Naive thymus-derived CD4-positive, alpha-beta T cell (primary cell): Measurements from ENCODE around the gene MB. TPM values are rescaled to one million over a fixed set of nuclear protein-coding genes. Genes with fewer than 3 reads are reported as not detected.

ENCODE experiments used
- ATAC-seq: fragments of 150-1000 bp; cut with Tn5 transposase; 2 replicates; pipeline ENCODE4 v1.10.0; 2021; ENCODE audit warnings: mild to moderate bottlenecking, moderate library complexity
- CTCF ChIA-PET: fragments of 350-600 bp; sonication (Branson Sonifier 250); formaldehyde crosslinking; loops from one replicate; lab custom pipeline; 2021; ENCODE audit warnings: antibody characterized with exemption; lab: Charles Lee
- POLR2A ChIA-PET: fragments of 350-600 bp; sonication (Branson Sonifier 250); formaldehyde crosslinking; loops from one replicate; lab custom pipeline; 2021; ENCODE audit warnings: antibody characterized with exemption, inconsistent platforms; lab: Charles Lee
- DNase-seq, 9 donors: peaks; one replicate each; pipeline versions ENCODE4 v3.0.0 to v3.0.0-alpha.2; 2020 to 2022; ENCODE audit warnings: mixed read lengths in 1 of 9
- H3K27ac ChIP-seq: one replicate; pipeline ENCODE4 v1.7.0; 2013; ENCODE audit warnings: mild to moderate bottlenecking, low read depth, low read length, moderate library complexity
- H3K27me3 ChIP-seq, 2 donors: one replicate each; pipeline ENCODE4 v1.7.0; 2013; ENCODE audit warnings: low read length in 2 of 2, mild to moderate bottlenecking in 2 of 2, moderate library complexity in 2 of 2; ENCODE audit not compliant: control insufficient read depth in 2 of 2, insufficient read depth in 2 of 2
- H3K36me3 ChIP-seq, 3 experiments: 1 replicate in 2 of 3; 2 replicates in 1 of 3; pipeline ENCODE4 v1.7.0; 2013; ENCODE audit warnings: low read length in 3 of 3, mild to moderate bottlenecking in 3 of 3, moderate library complexity in 1 of 3; ENCODE audit not compliant: insufficient read depth in 3 of 3, control insufficient read depth in 2 of 3
- H3K4me1 ChIP-seq, 2 donors: one replicate each; pipeline ENCODE4 v1.7.0; 2013; ENCODE audit warnings: low read length in 2 of 2, mild to moderate bottlenecking in 2 of 2, moderate library complexity in 1 of 2; ENCODE audit not compliant: control insufficient read depth in 2 of 2, insufficient read depth in 2 of 2
- H3K4me3 ChIP-seq: 2 replicates; pipeline ENCODE4 v1.7.0; 2013; ENCODE audit warnings: mild to moderate bottlenecking, low read length
- H3K9me3 ChIP-seq, 3 experiments: 1 replicate in 2 of 3; 2 replicates in 1 of 3; pipeline ENCODE4 v1.7.0; 2013; ENCODE audit warnings: low read length in 3 of 3; ENCODE audit not compliant: control insufficient read depth in 2 of 3
- H3K27ac Mint-ChIP-seq, 9 donors: one replicate each; pipeline ENCODE4 v1.8.0; 2020 to 2022; ENCODE audit warnings: mixed read lengths in 9 of 9, mild to moderate bottlenecking in 8 of 9, moderate library complexity in 5 of 9, inconsistent platforms in 2 of 9
- H3K27me3 Mint-ChIP-seq, 5 donors: one replicate each; pipeline ENCODE4 v1.8.0; 2021 to 2022; ENCODE audit warnings: mixed read lengths in 5 of 5, mild to moderate bottlenecking in 1 of 5
- H3K36me3 Mint-ChIP-seq, 5 donors: one replicate each; pipeline ENCODE4 v1.8.0; 2020 to 2022; ENCODE audit warnings: mixed read lengths in 5 of 5, mild to moderate bottlenecking in 3 of 5, inconsistent platforms in 1 of 5
- H3K4me1 Mint-ChIP-seq, 7 donors: one replicate each; pipeline ENCODE4 v1.8.0; 2020 to 2022; ENCODE audit warnings: mixed read lengths in 7 of 7, mild to moderate bottlenecking in 3 of 7, inconsistent platforms in 1 of 7
- H3K4me3 Mint-ChIP-seq, 10 donors: one replicate each; pipeline ENCODE4 v1.8.0; 2020 to 2022; ENCODE audit warnings: mild to moderate bottlenecking in 10 of 10, mixed read lengths in 10 of 10, moderate library complexity in 6 of 10, inconsistent platforms in 2 of 10
- H3K9me3 Mint-ChIP-seq, 11 donors: one replicate each; pipeline ENCODE4 v1.8.0; 2020 to 2022; ENCODE audit warnings: mixed read lengths in 11 of 11, mild to moderate bottlenecking in 4 of 11, inconsistent platforms in 1 of 11, moderate library complexity in 1 of 11
- intact Hi-C, 2 donors: fragments of 100-400 bp; cut with micrococcal nuclease; formaldehyde crosslinking; loops; one replicate each; pipeline ENCODE4 v1.15.1; 2023
- polyA plus RNA-seq, 2 donors: library from polyadenylated mRNA; unstranded; fragments of 300-500 nt; fragmentation: Illumina TruSeq; gene quantifications; one replicate each; pipeline ENCODE4 v1.2.3, GENCODE V29; 2021
- total RNA-seq, 6 experiments: library from RNA in 5 of 6; stranded (reverse) in 5 of 6; gene quantifications; 1 replicate in 5 of 6; 2 replicates in 1 of 6; pipeline ENCODE4 v1.2.3 and lab custom pipeline; 2021 to 2026

Gene MB
- total and polyA plus RNA-seq, 7 experiments from 2014 or later = 0.60 TPM; not detected in 6

GRCh38 chr22:35642305-35642741 lies 25.2 kb upstream of the MB start:
- ATAC-seq = no peak

GRCh38 chr22:35641494-35642120 lies 24.5 kb upstream of the MB start:
- intact Hi-C loops = no loop called here

More at GRCh38 chr22:35642305-35642741, 25.2 kb upstream of the MB start:
- Histone ChIP-seq H3K36me3 (no peaks in the 10 kb centered on the region), H3K27ac (no peak overlapping the region), H3K27me3 (no peaks in the 10 kb centered on the region), H3K4me1 (peaks cover 8 to 9% of the 10 kb centered on the region in 2 donors), H3K4me3 (no peak overlapping the region), H3K9me3 (no peaks in the 10 kb centered on the region)
- H3K9me3 Mint-ChIP-seq = no peaks in the 10 kb centered on the region
- DNase-seq = peak in 1 of 9 donors; percentile 4
- peaks cover 0 to 2% (median 0%) of the 10 kb centered on the region in 5 donors for H3K27me3 Mint-ChIP-seq
- H3K27ac Mint-ChIP-seq = no peak overlapping the region
- peaks cover 4 to 10% (median 9%) of the 10 kb centered on the region in 7 donors for H3K4me1 Mint-ChIP-seq
- H3K36me3 Mint-ChIP-seq = no peaks in the 10 kb centered on the region
- no peak overlapping the region for H3K4me3 Mint-ChIP-seq
- intact Hi-C loops = no loop called here
- ChIA-PET POLR2A (no interaction called here), CTCF (no interaction called here)

GRCh38 chr22:35638410-35638809 lies 21.3 kb upstream of the MB start:
- Histone ChIP-seq H3K36me3 (no peaks in the 10 kb centered on the region), H3K27me3 (no peaks in the 10 kb centered on the region), H3K27ac (no peak overlapping the region), H3K9me3 (no peaks in the 10 kb centered on the region), H3K4me3 (no peak overlapping the region), H3K4me1 (no peaks in the 10 kb centered on the region)
- DNase-seq = no peak
- intact Hi-C loops = no loop called here
- peaks cover 3 to 10% (median 10%) of the 10 kb centered on the region in 7 donors for H3K4me1 Mint-ChIP-seq
- H3K9me3 Mint-ChIP-seq = peaks cover 0 to 2% (median 0%) of the 10 kb centered on the region in 11 donors
- POLR2A ChIA-PET = no interaction called here
- peaks cover 0 to 7% (median 0%) of the 10 kb centered on the region in 5 donors for H3K27me3 Mint-ChIP-seq
- H3K4me3 Mint-ChIP-seq = no peak overlapping the region
- H3K27ac Mint-ChIP-seq = no peak overlapping the region
- no peak for ATAC-seq
- no peaks in the 10 kb centered on the region for H3K36me3 Mint-ChIP-seq
- CTCF ChIA-PET = no interaction called here

More at GRCh38 chr22:35641494-35642120, 24.5 kb upstream of the MB start:
- Histone ChIP-seq H3K36me3 (no peaks in the 10 kb centered on the region), H3K9me3 (no peaks in the 10 kb centered on the region), H3K4me1 (peaks cover 1% of the 10 kb centered on the region in 2 donors), H3K27me3 (no peaks in the 10 kb centered on the region), H3K4me3 (no peak overlapping the region), H3K27ac (no peak overlapping the region)
- ATAC-seq (no peak), DNase-seq (no peak)
- Mint-ChIP-seq H3K9me3 (no peaks in the 10 kb centered on the region), H3K36me3 (no peaks in the 10 kb centered on the region), H3K27ac (peak overlapping the region in 1 of 9 donors; percentile 65), H3K4me3 (no peak overlapping the region), H3K4me1 (peaks cover 0 to 3% (median 2%) of the 10 kb centered on the region in 7 donors), H3K27me3 (peaks cover 0 to 6% (median 0%) of the 10 kb centered on the region in 5 donors)
- ChIA-PET POLR2A (no interaction called here), CTCF (no interaction called here)

DNA sequence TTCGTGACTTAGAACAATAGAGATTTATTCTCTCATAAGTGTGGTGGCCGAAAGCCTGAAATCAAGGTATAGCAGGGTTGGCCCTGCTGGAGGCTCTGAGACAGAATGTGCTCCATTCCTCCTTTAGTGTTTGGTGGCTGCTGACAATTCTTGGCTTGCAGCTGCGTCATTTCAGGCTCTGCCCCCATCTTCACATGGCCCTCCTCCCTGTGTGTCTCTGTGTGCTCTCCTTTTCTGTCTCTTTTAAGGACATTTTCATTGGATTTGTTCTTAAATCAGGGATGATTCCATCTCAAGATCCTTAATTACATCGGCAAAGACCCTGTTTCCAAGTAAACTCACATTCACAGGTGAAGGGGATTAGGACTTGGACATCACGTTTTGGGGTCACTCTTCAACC lies 20.9 kb upstream of the MB start:
- peaks cover 0 to 3% (median 0%) of the 10 kb centered on the region in 11 donors for H3K9me3 Mint-ChIP-seq
- H3K4me1 ChIP-seq = no peaks in the 10 kb centered on the region
- intact Hi-C loops = no loop called here
- ChIA-PET CTCF (no interaction called here), POLR2A (no interaction called here)
- peaks cover 0 to 7% (median 0%) of the 10 kb centered on the region in 5 donors for H3K27me3 Mint-ChIP-seq
- peaks cover 3 to 14% (median 14%) of the 10 kb centered on the region in 7 donors for H3K4me1 Mint-ChIP-seq
- no peak for DNase-seq
- H3K27ac ChIP-seq = no peak overlapping the region
- no peak overlapping the region for H3K27ac Mint-ChIP-seq
- no peaks in the 10 kb centered on the region for H3K36me3 ChIP-seq
- ATAC-seq = no peak
- H3K9me3 ChIP-seq = no peaks in the 10 kb centered on the region
- H3K36me3 Mint-ChIP-seq = no peaks in the 10 kb centered on the region
- H3K4me3 Mint-ChIP-seq = no peak overlapping the region
- no peaks in the 10 kb centered on the region for H3K27me3 ChIP-seq
- no peak overlapping the region for H3K4me3 ChIP-seq

GRCh38 chr22:35637254-35637653 lies 20.1 kb upstream of the MB start:
- Histone ChIP-seq H3K27ac (no peak overlapping the region), H3K9me3 (no peaks in the 10 kb centered on the region), H3K27me3 (no peaks in the 10 kb centered on the region), H3K4me1 (no peaks in the 10 kb centered on the region), H3K4me3 (no peak overlapping the region), H3K36me3 (no peaks in the 10 kb centered on the region)
- Mint-ChIP-seq H3K9me3 (peaks cover 0 to 3% (median 0%) of the 10 kb centered on the region in 11 donors), H3K36me3 (no peaks in the 10 kb centered on the region), H3K27me3 (peaks cover 0 to 7% (median 0%) of the 10 kb centered on the region in 5 donors), H3K27ac (no peak overlapping the region), H3K4me3 (no peak overlapping the region), H3K4me1 (peaks cover 3 to 16% (median 15%) of the 10 kb centered on the region in 7 donors)
- ATAC-seq (no peak), DNase-seq (no peak)
- intact Hi-C loops = no loop called here
- CTCF ChIA-PET = no interaction called here
- POLR2A ChIA-PET = interaction anchor here (1.1 kb wide), 1 partner anchor 11 kb away, joined by 3 read pairs; the partner anchor contains the start of gene APOL6

DNA sequence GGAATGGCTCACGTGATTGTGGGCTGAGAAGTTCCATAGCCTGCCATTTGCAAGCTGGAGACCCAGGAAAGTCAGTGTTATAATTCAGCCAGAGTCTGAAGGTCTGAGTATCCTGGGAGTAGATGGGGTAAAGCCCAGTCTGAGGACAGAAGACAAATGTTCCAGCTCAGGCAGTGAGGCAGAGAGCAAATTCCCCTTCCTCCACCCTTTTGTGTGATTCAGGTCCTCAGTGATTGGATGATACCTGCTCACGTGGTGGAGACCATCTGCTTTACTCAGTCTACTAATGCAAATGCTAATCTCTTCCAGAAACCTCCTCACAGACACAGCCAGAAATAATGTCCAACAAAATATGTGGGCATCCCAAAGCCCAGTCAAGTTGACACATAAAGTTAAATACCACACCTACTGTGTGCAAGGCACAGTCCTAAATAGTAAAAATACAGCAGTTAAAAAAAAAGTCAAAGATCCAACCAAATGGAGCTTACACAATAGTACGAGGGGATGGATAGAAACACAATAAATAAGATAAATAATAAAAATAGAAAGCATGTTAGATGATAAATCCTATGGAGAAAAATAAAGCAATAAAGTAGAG lies 17.9 kb upstream of the MB start:
- intact Hi-C loops = no loop called here
- ChIA-PET POLR2A (no interaction called here), CTCF (interaction anchor here (1.3 kb wide), 1 partner anchor 13 kb away, joined by 4 read pairs; the partner anchor contains the start of gene APOL6)

More for the DNA sequence above, 17.9 kb upstream of the MB start:
- Histone ChIP-seq H3K9me3 (no peaks in the 10 kb centered on the region), H3K27ac (no peak overlapping the region), H3K36me3 (no peaks in the 10 kb centered on the region), H3K4me3 (no peak overlapping the region), H3K4me1 (no peaks in the 10 kb centered on the region), H3K27me3 (no peaks in the 10 kb centered on the region)
- Mint-ChIP-seq H3K27me3 (peaks cover 0 to 7% (median 0%) of the 10 kb centered on the region in 5 donors), H3K4me3 (no peak overlapping the region), H3K4me1 (peaks cover 7 to 21% (median 15%) of the 10 kb centered on the region in 7 donors), H3K9me3 (peaks cover 0 to 3% (median 0%) of the 10 kb centered on the region in 11 donors), H3K36me3 (no peaks in the 10 kb centered on the region), H3K27ac (peak overlapping the region in 1 of 9 donors; percentile 2)
- no peak for ATAC-seq
- no peak for DNase-seq
